Endothelial cell (in vitro differentiated cells): ENCODE data around the gene FCSK. TPM values are rescaled to one million over a fixed set of nuclear protein-coding genes. Genes with fewer than 3 reads are reported as not detected.
A peak's percentile ranks its signal among the peaks of the same experiment; 100 is the strongest.
"Not testable (repeated sequence)": the region's sequence is repeated elsewhere in the genome, so short reads cannot be mapped to it uniquely, and the experiment has no call there.

ENCODE experiments used
- DNase-seq: peaks from one replicate; pipeline ENCODE4 v3.0.0; 2021; ENCODE audit warnings: low spot score
- H3K27ac Mint-ChIP-seq: one replicate; pipeline ENCODE4 v1.8.0; 2021; ENCODE audit warnings: mixed read lengths, inconsistent platforms; ENCODE audit not compliant: unreplicated experiment
- H3K27me3 Mint-ChIP-seq: one replicate; pipeline ENCODE4 v1.8.0; 2021; ENCODE audit warnings: mild to moderate bottlenecking, moderate library complexity, mixed read lengths, inconsistent platforms; ENCODE audit not compliant: unreplicated experiment
- H3K36me3 Mint-ChIP-seq: one replicate; pipeline ENCODE4 v1.8.0; 2021; ENCODE audit warnings: mild to moderate bottlenecking, low read depth, mixed read lengths, inconsistent platforms; ENCODE audit not compliant: unreplicated experiment
- H3K4me1 Mint-ChIP-seq: one replicate; pipeline ENCODE4 v1.8.0; 2021; ENCODE audit warnings: mild to moderate bottlenecking, mixed read lengths, inconsistent platforms; ENCODE audit not compliant: unreplicated experiment
- H3K4me3 Mint-ChIP-seq: one replicate; pipeline ENCODE4 v1.8.0; 2021; ENCODE audit warnings: mild to moderate bottlenecking, mixed read lengths, inconsistent platforms; ENCODE audit not compliant: unreplicated experiment
- H3K9me3 Mint-ChIP-seq: one replicate; pipeline ENCODE4 v1.8.0; 2021; ENCODE audit warnings: mixed read lengths, inconsistent platforms; ENCODE audit not compliant: unreplicated experiment
- total RNA-seq: library from RNA; stranded (reverse); fragmentation: NEBNext Ultra II Directional; extraction: Animal tissue kit (Norgen Biotek cat#: 25700); gene quantifications from one replicate; pipeline ENCODE4 v1.2.1, GENCODE V29; 2021; ENCODE audit not compliant: unreplicated experiment
- TF ChIP-seq, protein P1 (sequence below): fragments of 200-600 bp; sonication (generic); IDR thresholded peaks from one replicate; pipeline ENCODE4 v1.5.0; 2021; ENCODE audit warnings: antibody characterized with exemption; ENCODE audit not compliant: unreplicated experiment

Gene FCSK
- total RNA-seq, 1 donor from 2014 or later = 14.7 TPM

GRCh38 chr16:70448075-70448474, 6.3 kb upstream of the FCSK start:
- TF ChIP-seq, protein P1, sequence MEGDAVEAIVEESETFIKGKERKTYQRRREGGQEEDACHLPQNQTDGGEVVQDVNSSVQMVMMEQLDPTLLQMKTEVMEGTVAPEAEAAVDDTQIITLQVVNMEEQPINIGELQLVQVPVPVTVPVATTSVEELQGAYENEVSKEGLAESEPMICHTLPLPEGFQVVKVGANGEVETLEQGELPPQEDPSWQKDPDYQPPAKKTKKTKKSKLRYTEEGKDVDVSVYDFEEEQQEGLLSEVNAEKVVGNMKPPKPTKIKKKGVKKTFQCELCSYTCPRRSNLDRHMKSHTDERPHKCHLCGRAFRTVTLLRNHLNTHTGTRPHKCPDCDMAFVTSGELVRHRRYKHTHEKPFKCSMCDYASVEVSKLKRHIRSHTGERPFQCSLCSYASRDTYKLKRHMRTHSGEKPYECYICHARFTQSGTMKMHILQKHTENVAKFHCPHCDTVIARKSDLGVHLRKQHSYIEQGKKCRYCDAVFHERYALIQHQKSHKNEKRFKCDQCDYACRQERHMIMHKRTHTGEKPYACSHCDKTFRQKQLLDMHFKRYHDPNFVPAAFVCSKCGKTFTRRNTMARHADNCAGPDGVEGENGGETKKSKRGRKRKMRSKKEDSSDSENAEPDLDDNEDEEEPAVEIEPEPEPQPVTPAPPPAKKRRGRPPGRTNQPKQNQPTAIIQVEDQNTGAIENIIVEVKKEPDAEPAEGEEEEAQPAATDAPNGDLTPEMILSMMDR = no peak
- Mint-ChIP-seq H3K36me3 (no peaks in the 10 kb centered on the region), H3K9me3 (no peaks in the 10 kb centered on the region), H3K4me1 (peaks cover 3% of the 10 kb centered on the region), H3K4me3 (no peak overlapping the region), H3K27me3 (peaks cover 1% of the 10 kb centered on the region), H3K27ac (no peak overlapping the region)
- DNase-seq = no peak

DNA sequence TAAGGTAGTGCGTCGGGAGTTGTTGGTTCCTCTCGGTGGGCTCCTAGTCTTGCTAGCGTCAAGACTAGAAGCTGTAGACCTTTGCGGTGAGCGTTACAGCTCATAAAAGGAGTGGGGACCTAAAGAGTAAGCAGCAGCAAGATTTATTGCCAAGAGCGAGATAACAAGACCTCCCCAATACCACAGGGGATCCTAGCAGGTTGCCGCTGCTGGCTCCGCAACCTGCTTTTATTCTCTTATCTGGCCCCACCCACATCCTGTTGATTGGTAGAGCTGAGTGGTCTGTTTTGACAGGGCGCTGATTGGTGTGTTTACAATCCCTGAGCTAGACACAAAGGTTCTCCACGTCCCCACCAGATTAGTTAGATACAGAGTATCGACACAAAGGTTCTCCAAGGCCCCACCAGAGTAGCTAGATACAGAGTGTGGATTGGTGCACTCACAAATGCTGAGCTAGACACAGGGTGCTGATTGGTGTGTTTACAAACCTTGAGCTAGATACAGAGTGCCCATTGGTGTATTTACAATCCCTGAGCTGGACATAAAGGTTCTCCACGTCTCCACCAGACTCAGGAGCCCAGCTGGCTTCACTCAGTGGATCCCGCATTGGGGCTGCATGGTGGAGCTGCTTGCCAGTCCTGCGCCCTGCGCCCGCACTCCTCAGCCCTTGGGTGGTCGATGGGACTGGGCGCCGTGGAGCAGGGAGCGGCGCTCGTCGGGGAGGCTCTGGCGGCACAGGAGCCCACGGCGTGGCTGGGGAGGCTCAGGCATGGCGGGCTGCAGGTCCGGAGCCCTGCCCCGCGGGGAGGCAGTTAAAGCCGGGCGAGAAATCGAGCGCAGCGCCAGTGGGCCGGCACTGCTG, 4.0 kb upstream of the FCSK start:
- not testable (repeated sequence) for DNase-seq, H3K27me3 Mint-ChIP-seq, H3K9me3 Mint-ChIP-seq, H3K4me3 Mint-ChIP-seq, H3K27ac Mint-ChIP-seq, H3K4me1 Mint-ChIP-seq, H3K36me3 Mint-ChIP-seq

- not testable (repeated sequence) for H3K4me1 Mint-ChIP-seq, H3K27me3 Mint-ChIP-seq, DNase-seq, H3K27ac Mint-ChIP-seq, H3K4me3 Mint-ChIP-seq, H3K9me3 Mint-ChIP-seq, H3K36me3 Mint-ChIP-seq
Observed at GRCh38 chr16:70451004-70451340, 3.4 kb upstream of the FCSK start.

- Mint-ChIP-seq H3K4me1 (peaks cover 6% of the 10 kb centered on the region), H3K9me3 (no peaks in the 10 kb centered on the region)
Observed at GRCh38 chr16:70453117-70453891, 1.1 kb upstream of the FCSK start.

GRCh38 chr16:70453892-70454221, 538 bp upstream of the FCSK start:
- no peak for DNase-seq
- Mint-ChIP-seq H3K4me1 (peaks cover 6% of the 10 kb centered on the region), H3K36me3 (no peaks in the 10 kb centered on the region), H3K9me3 (no peaks in the 10 kb centered on the region), H3K27me3 (peaks cover 3% of the 10 kb centered on the region), H3K27ac (peak overlapping the region; percentile 88), H3K4me3 (peak overlapping the region; percentile 94)
- TF ChIP-seq, protein P1 = no peak

More at GRCh38 chr16:70453117-70453891, 1.1 kb upstream of the FCSK start:
- TF ChIP-seq, protein P1 = no peak
- Mint-ChIP-seq H3K36me3 (no peaks in the 10 kb centered on the region), H3K4me3 (peak overlapping the region; percentile 94), H3K27me3 (peaks cover 3% of the 10 kb centered on the region), H3K27ac (peak overlapping the region; percentile 88)
- no peak for DNase-seq

- no peak overlapping the region for H3K27ac Mint-ChIP-seq
- no peaks in the 10 kb centered on the region for H3K9me3 Mint-ChIP-seq
- no peaks in the 10 kb centered on the region for H3K36me3 Mint-ChIP-seq
- H3K4me3 Mint-ChIP-seq = peak overlapping the region; percentile 29
- TF ChIP-seq, protein P1 = no peak
- no peak for DNase-seq
- H3K4me1 Mint-ChIP-seq = peaks cover 6% of the 10 kb centered on the region
- H3K27me3 Mint-ChIP-seq = peaks cover 3% of the 10 kb centered on the region
Observed at GRCh38 chr16:70455910-70456309, 1.5 kb downstream of the FCSK start.
